Peyer's patch (tissue), 4 donors: ENCODE measurements around the gene DKK3. TPM values are rescaled to one million over a fixed set of nuclear protein-coding genes. Genes with fewer than 3 reads are reported as not detected.

ENCODE experiments used
- DNase-seq, 3 donors: peaks; one replicate each; pipeline ENCODE4 v3.0.0-alpha.2; 2017 to 2019
- H3K27ac ChIP-seq, 4 donors: fragments of 200-600 bp; sonication (generic); one replicate each; pipeline ENCODE4 v1.5.1; 2016 to 2019
- H3K27me3 ChIP-seq, 2 donors: fragments of 200-600 bp; sonication (generic); one replicate each; pipeline ENCODE4 v1.5.1; 2019
- H3K36me3 ChIP-seq, 3 donors: fragments of 200-600 bp; sonication (generic); one replicate each; pipeline ENCODE4 v1.5.1; 2016 to 2019
- H3K4me1 ChIP-seq, 4 donors: fragments of 200-600 bp; sonication (generic); one replicate each; pipeline ENCODE4 v1.5.1; 2016 to 2019
- H3K4me3 ChIP-seq, 4 donors: fragments of 200-600 bp; sonication (generic); 1 replicate in 3 of 4; 2 replicates in 1 of 4; pipeline ENCODE4 v1.5.1; 2016 to 2019; ENCODE audit warnings: mild to moderate bottlenecking in 1 of 4
- H3K9me3 ChIP-seq, 4 donors: fragments of 200-600 bp; sonication (generic); one replicate each; pipeline ENCODE4 v1.5.1; 2016 to 2019; ENCODE audit warnings: mild to moderate bottlenecking in 1 of 4
- POLR2A ChIP-seq, 2 donors: fragments of 450-650 bp; IDR thresholded peaks; one replicate each; pipeline ENCODE4 v1.5.1; 2017; ENCODE audit warnings: antibody characterized with exemption in 2 of 2, mild to moderate bottlenecking in 2 of 2, moderate library complexity in 2 of 2
- total RNA-seq, 4 donors: library from RNA; depleted of rRNA; stranded (reverse); fragments of >200 nt; gene quantifications; one replicate each; pipeline ENCODE4 v1.1.0, GENCODE V29; 2016
- TF ChIP-seq, protein P1 (sequence below), 6 experiments: fragments of 450-650 bp in 4 of 6; fragments of 200-600 bp in 2 of 6; sonication (generic) in 1 of 6; IDR thresholded peaks; one replicate each; pipeline ENCODE4 v1.5.1; 2017 to 2019; ENCODE audit warnings: antibody characterized with exemption in 6 of 6, mild to moderate bottlenecking in 3 of 6, moderate library complexity in 1 of 6

DKK3 gene
- total RNA-seq, 4 donors from 2014 or later = 19.8 to 52.0 (median 26.7) TPM

DNA sequence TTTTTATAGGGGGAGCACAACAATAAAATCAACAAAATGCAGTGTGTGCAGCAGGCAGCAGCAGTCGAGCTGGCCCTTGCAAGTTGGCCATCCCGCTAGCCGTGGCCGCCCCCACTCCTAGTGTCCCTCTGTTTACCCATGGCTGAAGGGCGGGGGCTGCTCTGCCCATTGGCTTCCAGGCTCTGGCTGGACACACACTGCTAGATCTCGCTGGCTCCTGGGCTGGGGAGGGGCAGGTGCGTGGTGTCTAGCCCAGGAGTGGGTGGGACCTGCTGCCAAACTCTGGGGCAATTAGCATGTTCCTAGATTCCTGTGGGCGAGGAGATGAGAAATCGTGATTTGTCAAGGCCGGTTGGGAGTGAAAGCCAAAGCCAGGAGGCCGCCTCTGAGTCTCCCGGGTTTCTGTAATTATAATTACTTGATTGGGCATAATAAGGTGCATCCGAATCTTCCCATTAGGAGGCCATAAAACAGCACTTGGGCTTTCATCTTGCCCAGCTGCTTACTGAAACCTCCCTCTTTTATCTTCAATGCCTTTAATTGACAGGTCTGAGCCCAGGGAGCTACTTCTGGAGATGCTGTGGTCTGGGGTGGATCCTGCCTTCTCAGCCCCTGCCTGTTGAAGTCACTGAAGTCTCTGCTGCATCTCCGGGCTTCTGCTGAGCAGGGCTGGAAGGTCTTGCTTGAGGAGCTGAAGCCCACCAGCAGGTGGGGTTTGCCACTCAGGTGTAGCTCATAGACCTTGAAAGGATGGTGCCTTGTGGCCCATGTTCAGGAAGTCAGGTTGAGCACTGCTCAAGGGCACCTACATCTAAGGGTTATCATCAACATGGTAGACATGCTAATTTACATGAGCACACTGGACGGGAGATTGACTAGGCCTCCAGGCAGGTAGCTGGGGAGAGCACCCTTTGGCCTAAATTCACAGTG lies 44.5 kb upstream of the DKK3 start:
- peak overlapping the region in 1 of 4 donors; percentile 21 for H3K27ac ChIP-seq
- TF ChIP-seq, protein P1, sequence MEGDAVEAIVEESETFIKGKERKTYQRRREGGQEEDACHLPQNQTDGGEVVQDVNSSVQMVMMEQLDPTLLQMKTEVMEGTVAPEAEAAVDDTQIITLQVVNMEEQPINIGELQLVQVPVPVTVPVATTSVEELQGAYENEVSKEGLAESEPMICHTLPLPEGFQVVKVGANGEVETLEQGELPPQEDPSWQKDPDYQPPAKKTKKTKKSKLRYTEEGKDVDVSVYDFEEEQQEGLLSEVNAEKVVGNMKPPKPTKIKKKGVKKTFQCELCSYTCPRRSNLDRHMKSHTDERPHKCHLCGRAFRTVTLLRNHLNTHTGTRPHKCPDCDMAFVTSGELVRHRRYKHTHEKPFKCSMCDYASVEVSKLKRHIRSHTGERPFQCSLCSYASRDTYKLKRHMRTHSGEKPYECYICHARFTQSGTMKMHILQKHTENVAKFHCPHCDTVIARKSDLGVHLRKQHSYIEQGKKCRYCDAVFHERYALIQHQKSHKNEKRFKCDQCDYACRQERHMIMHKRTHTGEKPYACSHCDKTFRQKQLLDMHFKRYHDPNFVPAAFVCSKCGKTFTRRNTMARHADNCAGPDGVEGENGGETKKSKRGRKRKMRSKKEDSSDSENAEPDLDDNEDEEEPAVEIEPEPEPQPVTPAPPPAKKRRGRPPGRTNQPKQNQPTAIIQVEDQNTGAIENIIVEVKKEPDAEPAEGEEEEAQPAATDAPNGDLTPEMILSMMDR (IDR thresholded peaks at IDR 0.05) = peak in 1 of 6 experiments; percentile 4
- TF ChIP-seq POLR2A (IDR thresholded peaks at IDR 0.05) = no peak
- DNase-seq = peak in 1 of 3 donors; percentile 44

DNA sequence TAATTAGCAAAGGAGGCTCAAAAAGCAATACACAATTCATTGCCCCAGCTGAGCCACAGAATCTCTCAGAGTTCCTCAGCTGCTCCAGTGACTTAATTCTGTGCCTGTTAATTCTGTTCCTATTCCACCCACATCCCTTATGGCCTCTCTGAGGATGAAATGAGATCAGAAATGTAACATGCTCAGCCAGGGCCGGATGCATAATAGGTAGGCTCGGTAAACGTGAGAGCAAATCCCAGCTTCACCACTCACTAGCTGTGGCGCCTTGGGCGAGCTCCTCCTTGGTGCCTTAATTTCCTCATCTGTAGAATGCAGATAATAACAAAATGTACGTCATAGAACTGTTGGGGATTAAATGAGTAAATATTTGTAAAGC lies 42.8 kb upstream of the DKK3 start:
- H3K27me3 ChIP-seq = no peaks in the 10 kb centered on the region
- no peak overlapping the region for H3K27ac ChIP-seq
- H3K36me3 ChIP-seq = no peaks in the 10 kb centered on the region
- H3K9me3 ChIP-seq = no peaks in the 10 kb centered on the region
- peaks cover 0 to 14% (median 0%) of the 10 kb centered on the region in 4 donors for H3K4me1 ChIP-seq
- TF ChIP-seq, protein P1 (IDR thresholded peaks at IDR 0.05) = no peak
- TF ChIP-seq POLR2A (IDR thresholded peaks at IDR 0.05) = no peak
- no peak for DNase-seq
- H3K4me3 ChIP-seq = no peak overlapping the region

More for the DNA sequence above, 44.5 kb upstream of the DKK3 start:
- Histone ChIP-seq H3K4me1 (peaks cover 0 to 9% (median 0%) of the 10 kb centered on the region in 4 donors), H3K4me3 (no peak overlapping the region), H3K9me3 (no peaks in the 10 kb centered on the region), H3K36me3 (no peaks in the 10 kb centered on the region), H3K27me3 (no peaks in the 10 kb centered on the region)

DNA sequence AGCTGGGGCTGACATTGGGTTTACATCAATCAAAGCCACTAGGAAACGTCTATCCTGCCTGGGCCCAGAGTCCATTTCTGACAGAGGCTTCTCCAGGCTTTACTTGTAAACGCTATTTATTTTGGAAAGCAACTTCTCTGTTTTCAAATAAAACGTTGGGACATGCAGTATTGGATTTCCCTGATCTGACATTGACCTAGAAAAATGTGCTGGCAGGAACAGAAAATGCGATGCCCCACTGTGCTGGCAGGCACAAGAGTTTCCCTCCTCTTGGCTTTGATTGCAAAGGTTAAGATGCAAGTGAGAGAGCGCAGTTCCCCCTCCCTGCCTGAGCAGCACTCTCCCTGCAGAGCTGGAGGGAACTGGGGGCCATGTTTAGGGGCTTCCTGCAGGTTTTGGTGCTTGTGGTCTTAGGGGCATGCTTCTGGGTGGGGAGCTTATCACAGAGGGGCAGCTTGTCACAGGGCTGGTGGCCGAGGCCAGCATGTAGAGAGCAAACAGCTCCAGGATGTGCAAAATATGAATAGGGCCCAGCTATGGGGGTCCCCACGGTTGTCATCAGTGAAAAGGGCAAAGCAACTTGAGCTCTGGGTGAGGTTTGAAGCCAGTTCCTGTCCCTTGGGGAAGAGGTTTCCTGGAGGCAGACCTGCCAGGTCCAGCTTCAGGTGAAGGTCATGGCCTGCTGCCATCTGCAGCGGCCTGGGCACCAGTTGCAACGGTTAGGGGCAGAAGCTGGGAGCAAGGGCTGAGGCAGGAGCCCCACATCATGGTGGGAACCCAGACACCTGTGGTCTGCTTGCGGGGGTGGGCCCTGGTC lies 42.3 kb upstream of the DKK3 start:
- no peaks in the 10 kb centered on the region for H3K36me3 ChIP-seq
- TF ChIP-seq, protein P1 (IDR thresholded peaks at IDR 0.05) = no peak
- no peak for TF ChIP-seq POLR2A (IDR thresholded peaks at IDR 0.05)
- H3K27me3 ChIP-seq = no peaks in the 10 kb centered on the region
- no peak overlapping the region for H3K27ac ChIP-seq
- DNase-seq = no peak
- H3K9me3 ChIP-seq = no peaks in the 10 kb centered on the region
- H3K4me1 ChIP-seq = peaks cover 0 to 14% (median 0%) of the 10 kb centered on the region in 4 donors
- H3K4me3 ChIP-seq = no peak overlapping the region

DNA sequence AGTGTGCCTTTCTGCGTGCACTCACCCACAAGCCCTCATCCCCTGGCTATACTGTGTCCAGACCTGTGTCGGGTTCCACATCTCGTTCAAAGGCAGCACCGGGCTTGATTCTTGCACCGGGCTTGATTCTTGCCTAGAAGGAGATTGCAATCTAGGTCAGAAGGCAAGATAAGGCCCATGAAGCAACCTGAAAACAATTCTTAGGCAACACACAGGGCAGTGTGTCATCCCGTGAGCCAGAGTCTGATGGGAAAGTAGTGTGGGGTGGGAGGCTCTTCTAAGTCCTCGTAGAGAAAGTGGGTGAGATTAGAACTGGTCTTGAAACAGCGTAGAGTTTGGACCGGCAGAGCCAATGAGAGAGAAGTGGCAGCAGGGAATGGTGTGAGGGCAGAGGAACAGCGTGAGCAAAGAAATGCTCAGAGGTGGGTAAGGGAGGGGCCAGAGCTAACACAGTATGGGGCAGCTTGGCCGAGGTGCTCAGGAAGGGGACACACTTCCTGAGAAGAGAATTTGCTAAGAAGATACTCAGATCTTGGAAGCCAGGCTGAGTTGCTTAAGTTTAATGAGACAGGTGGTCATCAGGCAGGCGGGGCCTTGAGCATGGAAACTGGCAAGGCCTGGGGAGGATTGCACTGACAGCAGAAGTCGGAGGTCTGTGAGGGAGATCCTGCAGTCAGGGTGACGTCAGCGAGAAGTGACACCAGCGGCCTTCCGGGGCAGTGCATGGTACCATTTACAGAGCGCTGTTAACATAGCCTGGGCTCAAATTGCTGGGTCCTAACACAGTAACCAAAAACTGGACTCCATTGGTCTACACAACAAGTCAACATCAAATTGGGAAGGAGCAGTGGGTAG lies 40.7 kb upstream of the DKK3 start:
- Histone ChIP-seq H3K27ac (no peak overlapping the region), H3K36me3 (no peaks in the 10 kb centered on the region), H3K9me3 (no peaks in the 10 kb centered on the region), H3K27me3 (no peaks in the 10 kb centered on the region), H3K4me1 (peaks cover 0 to 20% (median 0%) of the 10 kb centered on the region in 4 donors), H3K4me3 (no peak overlapping the region)
- no peak for DNase-seq
- TF ChIP-seq POLR2A (IDR thresholded peaks at IDR 0.05) = no peak
- TF ChIP-seq, protein P1 (IDR thresholded peaks at IDR 0.05) = no peak
